Measurements from ENCODE around the gene NFIB.

NFIB gene

GRCh38 chr9:14340219-14340873 is 26.4 kb upstream of the NFIB start:
- no peak for DNase-seq
- no peaks in the 10 kb centered on the region for H3K9me3 ChIP-seq (ENCODE audit: severe bottlenecking)
- no peaks in the 10 kb centered on the region for H3K27me3 ChIP-seq (ENCODE audit: insufficient read depth, low read depth, severe bottlenecking)
- H3K36me3 ChIP-seq, result no peaks in the 10 kb centered on the region
- H3K4me3 ChIP-seq (ENCODE audit: low read depth, low read length), result no peak overlapping the region
- no peak overlapping the region for H3K27ac ChIP-seq
- no peak for TF ChIP-seq CTCF (IDR thresholded peaks at IDR 0.05; ENCODE audit: low read depth, low read length)

GRCh38 chr9:14339746-14340145 is 25.8 kb upstream of the NFIB start:
- H3K36me3 ChIP-seq, result no peaks in the 10 kb centered on the region
- no peaks in the 10 kb centered on the region for H3K9me3 ChIP-seq (ENCODE audit: severe bottlenecking)
- H3K27ac ChIP-seq, result no peak overlapping the region
- H3K4me3 ChIP-seq (ENCODE audit: low read depth, low read length), result no peak overlapping the region
- no peak for DNase-seq
- no peak for TF ChIP-seq CTCF (IDR thresholded peaks at IDR 0.05; ENCODE audit: low read depth, low read length)
- H3K27me3 ChIP-seq (ENCODE audit: insufficient read depth, low read depth, severe bottlenecking), result no peaks in the 10 kb centered on the region

- Histone ChIP-seq H3K27ac (no peak overlapping the region), H3K36me3 (no peaks in the 10 kb centered on the region), H3K4me3 (ENCODE audit: low read depth, low read length) (no peak overlapping the region), H3K9me3 (ENCODE audit: severe bottlenecking) (no peaks in the 10 kb centered on the region), H3K27me3 (ENCODE audit: insufficient read depth, low read depth, severe bottlenecking) (no peaks in the 10 kb centered on the region)
- no peak for DNase-seq
- no peak for TF ChIP-seq CTCF (IDR thresholded peaks at IDR 0.05; ENCODE audit: low read depth, low read length)
Measured at GRCh38 chr9:14337615-14338014, 23.7 kb upstream of the NFIB start.

- Histone ChIP-seq H3K27me3 (ENCODE audit: insufficient read depth, low read depth, severe bottlenecking) (no peaks in the 10 kb centered on the region), H3K27ac (no peak overlapping the region), H3K4me3 (ENCODE audit: low read depth, low read length) (no peak overlapping the region), H3K9me3 (ENCODE audit: severe bottlenecking) (no peaks in the 10 kb centered on the region), H3K36me3 (no peaks in the 10 kb centered on the region)
- TF ChIP-seq CTCF (IDR thresholded peaks at IDR 0.05; ENCODE audit: low read depth, low read length), result no peak
- no peak for DNase-seq
Measured at GRCh38 chr9:14336244-14336643, 22.3 kb upstream of the NFIB start.

- Histone ChIP-seq H3K9me3 (ENCODE audit: severe bottlenecking) (no peaks in the 10 kb centered on the region), H3K4me3 (ENCODE audit: low read depth, low read length) (no peak overlapping the region), H3K27ac (no peak overlapping the region), H3K36me3 (no peaks in the 10 kb centered on the region), H3K27me3 (ENCODE audit: insufficient read depth, low read depth, severe bottlenecking) (no peaks in the 10 kb centered on the region)
- DNase-seq, result no peak
- no peak for TF ChIP-seq CTCF (IDR thresholded peaks at IDR 0.05; ENCODE audit: low read depth, low read length)
Measured at GRCh38 chr9:14331120-14331519, 17.2 kb upstream of the NFIB start.

- no peak overlapping the region for H3K27ac ChIP-seq
- no peaks in the 10 kb centered on the region for H3K9me3 ChIP-seq (ENCODE audit: severe bottlenecking)
- DNase-seq, result no peak
- no peak overlapping the region for H3K4me3 ChIP-seq (ENCODE audit: low read depth, low read length)
- no peak for TF ChIP-seq CTCF (IDR thresholded peaks at IDR 0.05; ENCODE audit: low read depth, low read length)
- no peaks in the 10 kb centered on the region for H3K36me3 ChIP-seq
- H3K27me3 ChIP-seq (ENCODE audit: insufficient read depth, low read depth, severe bottlenecking), result no peaks in the 10 kb centered on the region
Measured at GRCh38 chr9:14327036-14327435, 13.1 kb upstream of the NFIB start.

Data from WERI-Rb-1 (cell line).